AG20443 (cell line): ENCODE results near the gene PLA2G4D.
"Not testable (repeated sequence)": the region's sequence is repeated elsewhere in the genome, so short reads cannot be mapped to it uniquely, and the experiment has no call there.

Experiments
- DNase-seq: peaks from one replicate; pipeline ENCODE4 v3.0.0; 2012; ENCODE audit warnings: low spot score, mixed read lengths

Gene PLA2G4D

GRCh38 chr15:42121682-42122081 is 27.3 kb upstream of the PLA2G4D start:
- DNase-seq = no peak

- DNase-seq = no peak
Observed at GRCh38 chr15:42121021-42121420, 26.7 kb upstream of the PLA2G4D start.

- no peak for DNase-seq
Observed at GRCh38 chr15:42120285-42120684, 25.9 kb upstream of the PLA2G4D start.

- DNase-seq = no peak
Observed at GRCh38 chr15:42119446-42119760, 25.0 kb upstream of the PLA2G4D start.

- DNase-seq = no peak
Observed at GRCh38 chr15:42118650-42119445, 24.5 kb upstream of the PLA2G4D start.

- DNase-seq = no peak
Observed at GRCh38 chr15:42111924-42112323, 17.6 kb upstream of the PLA2G4D start.

- DNase-seq = no peak
Observed at GRCh38 chr15:42110367-42110766, 16.0 kb upstream of the PLA2G4D start.

- no peak for DNase-seq
Observed at GRCh38 chr15:42108806-42109205, 14.4 kb upstream of the PLA2G4D start.

GRCh38 chr15:42108189-42108588 is 13.8 kb upstream of the PLA2G4D start:
- no peak for DNase-seq

GRCh38 chr15:42107473-42107872 is 13.1 kb upstream of the PLA2G4D start:
- DNase-seq = peak; percentile 9

GRCh38 chr15:42106288-42106687 is 11.9 kb upstream of the PLA2G4D start:
- no peak for DNase-seq

- peak; percentile 43 for DNase-seq
Observed at GRCh38 chr15:42104095-42104891, 9.9 kb upstream of the PLA2G4D start.

GRCh38 chr15:42102646-42103235 is 8.4 kb upstream of the PLA2G4D start:
- DNase-seq = peak; percentile 22

GRCh38 chr15:42101861-42102260 is 7.5 kb upstream of the PLA2G4D start:
- DNase-seq = peak; percentile 7

GRCh38 chr15:42100021-42100800 is 5.8 kb upstream of the PLA2G4D start:
- no peak for DNase-seq

GRCh38 chr15:42097018-42097417 is 2.7 kb upstream of the PLA2G4D start:
- DNase-seq = no peak

- peak; percentile 6 for DNase-seq
Observed at GRCh38 chr15:42093966-42094365, 396 bp downstream of the PLA2G4D start.

- peak; percentile 20 for DNase-seq
Observed at GRCh38 chr15:42092398-42093318, 1.7 kb downstream of the PLA2G4D start.

GRCh38 chr15:42091753-42092397 is 2.5 kb downstream of the PLA2G4D start:
- DNase-seq = not testable (repeated sequence)

- no peak for DNase-seq
Observed at GRCh38 chr15:42090781-42091180, 3.6 kb downstream of the PLA2G4D start.

GRCh38 chr15:42090370-42090769 is 4.0 kb downstream of the PLA2G4D start:
- DNase-seq = peak; percentile 3
